ENCODE measurements around the gene UHRF2. TPM values are rescaled to one million over a fixed set of nuclear protein-coding genes. Genes with fewer than 3 reads are reported as not detected.

The UHRF2 gene
- total RNA-seq, 4 donors from 2014 or later = 35.5 to 53.7 (median 45.9) TPM

- no peak for DNase-seq (ENCODE audit: low spot score in 2 of 2)
- intact Hi-C loops (cut with DNase I; ENCODE audit: low total_unique reads) = no loop called here
- no peak overlapping the region for H3K4me3 ChIP-seq (ENCODE audit: low read depth, poor library complexity, severe bottlenecking)
- WGBS, 2 donors = 83 to 87% methylated on average over 2 of the region's 2 CpGs
- TF ChIP-seq POLR2A (IDR thresholded peaks at IDR 0.05) (no peak), CTCF (IDR thresholded peaks at IDR 0.05) (no peak)
Measured at GRCh38 chr9:6479959-6480358, 67.0 kb downstream of the UHRF2 start.

- no peak overlapping the region for H3K4me3 ChIP-seq (ENCODE audit: low read depth, poor library complexity, severe bottlenecking)
- DNase-seq (ENCODE audit: low spot score in 2 of 2) = no peak
- WGBS, 2 donors = 86 to 97% methylated on average over 2 of the region's 2 CpGs
- TF ChIP-seq POLR2A (IDR thresholded peaks at IDR 0.05) (no peak), CTCF (IDR thresholded peaks at IDR 0.05) (no peak)
- intact Hi-C loops (cut with DNase I; ENCODE audit: low total_unique reads) = no loop called here
Measured at GRCh38 chr9:6484210-6484609, 71.2 kb downstream of the UHRF2 start.

GRCh38 chr9:6488395-6488794, 75.4 kb downstream of the UHRF2 start:
- no peak overlapping the region for H3K4me3 ChIP-seq (ENCODE audit: low read depth, poor library complexity, severe bottlenecking)
- DNase-seq (ENCODE audit: low spot score in 2 of 2) = no peak
- no peak for TF ChIP-seq CTCF (IDR thresholded peaks at IDR 0.05)
- TF ChIP-seq POLR2A (IDR thresholded peaks at IDR 0.05) = no peak
- intact Hi-C loops (cut with DNase I; ENCODE audit: low total_unique reads) = no loop called here
- WGBS, 2 donors = 94 to 97% methylated on average over 7 of the region's 7 CpGs

- 100% methylated on average over 1 of the region's 1 CpG for WGBS, 2 donors
- TF ChIP-seq POLR2A (IDR thresholded peaks at IDR 0.05) (no peak), CTCF (IDR thresholded peaks at IDR 0.05) (no peak)
- DNase-seq (ENCODE audit: low spot score in 2 of 2) = no peak
- no peak overlapping the region for H3K4me3 ChIP-seq (ENCODE audit: low read depth, poor library complexity, severe bottlenecking)
- intact Hi-C loops (cut with DNase I; ENCODE audit: low total_unique reads) = no loop called here
Measured at GRCh38 chr9:6489099-6489498, 76.1 kb downstream of the UHRF2 start.

GRCh38 chr9:6490863-6491262, 77.9 kb downstream of the UHRF2 start:
- 97% methylated on average over 2 of the region's 2 CpGs for WGBS, 2 donors
- DNase-seq (ENCODE audit: low spot score in 2 of 2) = no peak
- intact Hi-C loops (cut with DNase I; ENCODE audit: low total_unique reads) = no loop called here
- H3K4me3 ChIP-seq (ENCODE audit: low read depth, poor library complexity, severe bottlenecking) = no peak overlapping the region
- TF ChIP-seq CTCF (IDR thresholded peaks at IDR 0.05) (no peak), POLR2A (IDR thresholded peaks at IDR 0.05) (no peak)

GRCh38 chr9:6495466-6495865, 82.5 kb downstream of the UHRF2 start:
- intact Hi-C loops (cut with DNase I; ENCODE audit: low total_unique reads) = no loop called here
- DNase-seq (ENCODE audit: low spot score in 2 of 2) = no peak
- 78 to 100% methylated on average over 1 of the region's 1 CpG for WGBS, 2 donors
- no peak for TF ChIP-seq POLR2A (IDR thresholded peaks at IDR 0.05)
- no peak for TF ChIP-seq CTCF (IDR thresholded peaks at IDR 0.05)
- no peak overlapping the region for H3K4me3 ChIP-seq (ENCODE audit: low read depth, poor library complexity, severe bottlenecking)
